ENCODE results near the gene BORCS5.
"Not testable (repeated sequence)": the region's sequence is repeated elsewhere in the genome, so short reads cannot be mapped to it uniquely, and the experiment has no call there.

Gene BORCS5

GRCh38 chr12:12491606-12492005 lies 134.7 kb downstream of the BORCS5 start:
- Histone ChIP-seq H3K9me3 (ENCODE audit: severe bottlenecking) (no peaks in the 10 kb centered on the region), H3K27ac (no peak overlapping the region), H3K36me3 (peaks cover 2% of the 10 kb centered on the region; the same call in 1 of the 2 replicates), H3K4me3 (ENCODE audit: low read depth, low read length) (no peak overlapping the region), H3K27me3 (ENCODE audit: insufficient read depth, low read depth, severe bottlenecking) (no peaks in the 10 kb centered on the region)
- peak; percentile 13 for DNase-seq
- TF ChIP-seq CTCF (IDR thresholded peaks at IDR 0.05; ENCODE audit: low read depth, low read length), result no peak

- TF ChIP-seq CTCF (IDR thresholded peaks at IDR 0.05; ENCODE audit: low read depth, low read length), result no peak
- no peaks in the 10 kb centered on the region for H3K27me3 ChIP-seq (ENCODE audit: insufficient read depth, low read depth, severe bottlenecking)
- H3K27ac ChIP-seq, result no peak overlapping the region
- no peaks in the 10 kb centered on the region; the same call in 1 of the 2 replicates for H3K36me3 ChIP-seq
- DNase-seq, result no peak
- H3K4me3 ChIP-seq (ENCODE audit: low read depth, low read length), result no peak overlapping the region
- H3K9me3 ChIP-seq (ENCODE audit: severe bottlenecking), result no peaks in the 10 kb centered on the region
These were observed 135.7 kb downstream of the BORCS5 start for GRCh38 chr12:12492547-12492946.

GRCh38 chr12:12495536-12495935 lies 138.7 kb downstream of the BORCS5 start:
- no peak for TF ChIP-seq CTCF (IDR thresholded peaks at IDR 0.05; ENCODE audit: low read depth, low read length)
- H3K9me3 ChIP-seq (ENCODE audit: severe bottlenecking), result no peaks in the 10 kb centered on the region
- no peaks in the 10 kb centered on the region for H3K27me3 ChIP-seq (ENCODE audit: insufficient read depth, low read depth, severe bottlenecking)

GRCh38 chr12:12498210-12498609 lies 141.3 kb downstream of the BORCS5 start:
- Histone ChIP-seq H3K9me3 (ENCODE audit: severe bottlenecking) (no peaks in the 10 kb centered on the region), H3K27me3 (ENCODE audit: insufficient read depth, low read depth, severe bottlenecking) (no peaks in the 10 kb centered on the region), H3K4me3 (ENCODE audit: low read depth, low read length) (no peak overlapping the region), H3K27ac (no peak overlapping the region), H3K36me3 (no peaks in the 10 kb centered on the region)
- DNase-seq, result no peak
- no peak for TF ChIP-seq CTCF (IDR thresholded peaks at IDR 0.05; ENCODE audit: low read depth, low read length)

More at GRCh38 chr12:12495536-12495935, 138.7 kb downstream of the BORCS5 start:
- DNase-seq, result no peak
- Histone ChIP-seq H3K27ac (no peak overlapping the region), H3K36me3 (no peaks in the 10 kb centered on the region), H3K4me3 (ENCODE audit: low read depth, low read length) (no peak overlapping the region)

- no peaks in the 10 kb centered on the region for H3K36me3 ChIP-seq
- no peak for DNase-seq
- H3K27ac ChIP-seq, result no peak overlapping the region
- no peak for TF ChIP-seq CTCF (IDR thresholded peaks at IDR 0.05; ENCODE audit: low read depth, low read length)
- H3K4me3 ChIP-seq (ENCODE audit: low read depth, low read length), result no peak overlapping the region
- no peaks in the 10 kb centered on the region for H3K9me3 ChIP-seq (ENCODE audit: severe bottlenecking)
- no peaks in the 10 kb centered on the region for H3K27me3 ChIP-seq (ENCODE audit: insufficient read depth, low read depth, severe bottlenecking)
These were observed 143.2 kb downstream of the BORCS5 start for GRCh38 chr12:12499909-12500604.

- DNase-seq, result no peak
- Histone ChIP-seq H3K36me3 (no peaks in the 10 kb centered on the region), H3K27ac (no peak overlapping the region), H3K9me3 (ENCODE audit: severe bottlenecking) (no peaks in the 10 kb centered on the region), H3K4me3 (ENCODE audit: low read depth, low read length) (no peak overlapping the region), H3K27me3 (ENCODE audit: insufficient read depth, low read depth, severe bottlenecking) (no peaks in the 10 kb centered on the region)
- no peak for TF ChIP-seq CTCF (IDR thresholded peaks at IDR 0.05; ENCODE audit: low read depth, low read length)
These were observed 144.2 kb downstream of the BORCS5 start for GRCh38 chr12:12501121-12501520.

GRCh38 chr12:12502130-12502814 lies 145.4 kb downstream of the BORCS5 start:
- not testable (repeated sequence) for DNase-seq; H3K36me3 ChIP-seq; H3K9me3 ChIP-seq (ENCODE audit: severe bottlenecking); H3K27me3 ChIP-seq (ENCODE audit: insufficient read depth, low read depth, severe bottlenecking); H3K27ac ChIP-seq; H3K4me3 ChIP-seq (ENCODE audit: low read depth, low read length)
